ENCODE measurements around the gene TMEM95.
A peak's percentile ranks its signal among the peaks of the same experiment; 100 is the strongest.

TMEM95 gene

GRCh38 chr17:7379134-7379533, 24.2 kb downstream of the TMEM95 start:
- DNase-seq (ENCODE audit: low read depth): no peak

GRCh38 chr17:7380321-7380720, 25.4 kb downstream of the TMEM95 start:
- DNase-seq (ENCODE audit: low read depth): peak; percentile 53

DNA sequence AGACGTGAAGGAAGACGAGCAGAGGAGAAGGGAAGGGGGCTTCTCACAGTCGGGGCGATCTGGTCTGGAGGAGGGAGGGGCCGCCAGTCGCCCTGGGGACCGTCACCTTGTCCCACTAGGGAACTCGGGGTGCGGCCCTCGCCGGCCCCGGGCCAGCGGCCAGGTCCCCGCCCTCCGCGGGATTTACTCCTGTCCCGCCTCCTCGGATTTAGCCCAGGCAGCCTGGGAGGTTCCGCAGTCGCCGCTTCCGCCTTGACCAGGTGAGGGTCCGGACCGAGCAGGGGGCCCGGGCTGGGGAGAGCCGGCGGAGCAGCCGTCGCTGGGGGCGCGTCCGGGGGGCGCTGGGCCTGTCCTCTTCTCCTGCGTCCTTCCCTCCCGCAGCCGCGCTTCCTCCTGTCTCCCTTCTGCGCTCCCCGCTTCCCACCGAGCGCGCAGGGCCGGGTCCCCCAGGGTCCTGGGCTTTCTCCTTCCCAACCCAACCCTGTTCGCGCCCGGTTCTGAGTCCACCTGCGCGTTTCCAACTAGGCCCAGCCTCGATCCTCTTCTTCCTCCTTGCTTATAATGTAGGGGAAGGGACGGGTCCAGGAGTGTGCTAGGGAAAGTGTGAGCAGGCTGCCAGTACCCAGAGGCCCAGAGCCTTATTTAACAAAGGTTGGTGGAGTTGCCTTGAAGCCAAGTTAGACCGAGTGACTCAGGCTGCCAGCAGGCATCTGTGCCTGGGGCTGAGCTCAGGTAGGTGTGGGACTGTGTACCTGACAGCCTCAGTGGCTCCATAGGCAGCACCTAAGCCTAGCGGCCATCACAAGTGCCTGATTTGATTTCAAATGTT, 26.1 kb downstream of the TMEM95 start, which contains the start of gene TNK1:
TSS of gene TNK1 (plus strand) at position 235 of the 829 bp plus-strand sequence. CDS start 1,838 bp downstream, outside the sequence.
- no peak for DNase-seq (ENCODE audit: low read depth)

DNA sequence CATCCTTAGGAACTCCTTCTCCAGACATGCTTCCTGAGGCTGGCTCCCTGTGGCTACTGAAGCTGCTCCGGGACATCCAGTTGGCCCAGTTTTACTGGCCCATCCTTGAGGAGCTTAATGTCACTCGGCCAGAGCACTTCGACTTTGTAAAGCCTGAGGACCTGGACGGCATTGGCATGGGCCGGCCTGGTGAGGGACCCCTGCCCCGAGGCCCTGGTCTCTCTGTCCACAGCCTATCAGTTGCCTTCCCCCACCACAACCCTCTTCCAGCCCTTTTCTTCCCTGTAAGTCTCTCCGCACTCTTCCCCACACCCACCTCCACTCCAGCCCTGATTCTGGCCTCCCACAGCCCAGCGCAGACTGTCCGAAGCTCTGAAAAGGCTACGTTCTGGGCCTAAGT, 27.9 kb downstream of the TMEM95 start:
- DNase-seq (ENCODE audit: low read depth): no peak

- no peak for DNase-seq (ENCODE audit: low read depth)
Measured at GRCh38 chr17:7383371-7383741, 28.4 kb downstream of the TMEM95 start.

DNA sequence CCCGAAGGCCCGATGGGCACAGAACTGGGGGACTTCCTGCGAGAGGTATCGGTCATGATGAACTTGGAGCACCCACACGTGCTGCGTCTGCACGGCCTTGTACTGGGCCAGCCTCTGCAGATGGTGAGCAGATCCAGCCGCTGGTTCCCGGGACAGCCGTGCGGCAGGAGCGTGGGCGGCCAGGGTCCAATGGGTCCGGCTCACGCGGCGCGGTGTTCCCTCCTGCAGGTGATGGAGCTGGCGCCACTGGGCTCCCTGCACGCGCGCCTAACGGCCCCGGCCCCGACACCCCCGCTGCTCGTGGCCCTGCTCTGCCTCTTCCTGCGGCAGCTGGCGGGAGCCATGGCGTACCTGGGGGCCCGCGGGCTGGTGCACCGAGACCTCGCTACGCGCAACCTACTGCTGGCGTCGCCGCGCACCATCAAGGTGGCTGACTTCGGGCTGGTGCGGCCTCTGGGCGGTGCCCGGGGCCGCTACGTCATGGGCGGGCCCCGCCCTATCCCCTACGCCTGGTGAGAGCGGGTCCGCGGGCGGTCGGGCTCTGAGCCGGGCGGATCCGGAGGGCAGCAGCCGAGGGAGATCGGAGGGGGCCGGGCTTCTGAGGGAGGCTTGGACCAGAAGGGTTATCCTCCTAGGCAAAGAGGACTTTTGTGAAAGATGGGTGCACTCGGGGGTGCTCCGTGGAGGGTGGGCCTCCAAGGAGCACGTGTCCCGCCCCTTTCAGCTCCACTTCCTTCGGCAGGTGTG, 29.0 kb downstream of the TMEM95 start:
- no peak for DNase-seq (ENCODE audit: low read depth)

DNA sequence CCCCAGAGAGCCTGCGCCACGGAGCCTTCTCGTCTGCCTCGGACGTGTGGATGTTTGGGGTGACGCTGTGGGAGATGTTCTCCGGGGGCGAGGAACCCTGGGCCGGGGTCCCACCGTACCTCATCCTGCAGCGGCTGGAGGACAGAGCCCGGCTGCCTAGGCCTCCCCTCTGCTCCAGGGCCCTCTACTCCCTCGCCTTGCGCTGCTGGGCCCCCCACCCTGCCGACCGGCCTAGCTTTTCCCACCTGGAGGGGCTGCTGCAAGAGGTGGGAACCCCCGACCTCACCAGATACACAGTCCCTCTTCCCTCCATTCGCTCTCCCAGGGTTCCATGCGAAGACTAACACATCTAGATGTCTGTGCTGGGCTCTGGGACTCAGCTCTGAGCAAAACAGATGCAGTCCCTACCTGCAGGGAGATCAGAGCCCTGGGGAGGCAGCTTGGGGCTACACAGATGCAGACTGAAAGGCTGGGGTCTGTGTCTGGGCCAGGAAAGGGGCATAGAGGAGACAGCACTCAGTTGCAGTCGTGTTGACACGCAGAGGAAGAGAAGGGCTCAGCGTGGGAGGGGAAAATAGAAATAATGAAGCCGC, 29.6 kb downstream of the TMEM95 start:
- no peak for DNase-seq (ENCODE audit: low read depth)

DNA sequence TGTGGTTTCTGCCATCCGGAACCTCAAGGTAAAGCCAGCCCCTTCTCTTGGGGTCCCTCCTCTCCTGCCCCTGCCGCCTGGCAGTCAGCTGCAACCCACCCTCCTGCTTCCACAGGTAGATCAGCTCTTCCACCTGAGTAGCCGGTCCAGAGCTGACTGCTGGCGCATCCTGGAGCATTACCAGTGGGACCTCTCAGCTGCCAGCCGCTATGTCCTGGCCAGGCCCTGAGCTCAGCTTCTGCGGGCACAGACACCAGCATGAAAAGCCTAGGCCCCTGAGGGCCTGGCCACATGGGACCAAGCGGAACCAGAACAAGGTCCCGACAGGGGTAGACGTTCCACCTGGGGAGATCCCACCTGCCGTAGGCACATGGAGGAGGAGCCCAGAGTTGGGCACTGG, 33.9 kb downstream of the TMEM95 start:
- no peak for DNase-seq (ENCODE audit: low read depth)

DNA sequence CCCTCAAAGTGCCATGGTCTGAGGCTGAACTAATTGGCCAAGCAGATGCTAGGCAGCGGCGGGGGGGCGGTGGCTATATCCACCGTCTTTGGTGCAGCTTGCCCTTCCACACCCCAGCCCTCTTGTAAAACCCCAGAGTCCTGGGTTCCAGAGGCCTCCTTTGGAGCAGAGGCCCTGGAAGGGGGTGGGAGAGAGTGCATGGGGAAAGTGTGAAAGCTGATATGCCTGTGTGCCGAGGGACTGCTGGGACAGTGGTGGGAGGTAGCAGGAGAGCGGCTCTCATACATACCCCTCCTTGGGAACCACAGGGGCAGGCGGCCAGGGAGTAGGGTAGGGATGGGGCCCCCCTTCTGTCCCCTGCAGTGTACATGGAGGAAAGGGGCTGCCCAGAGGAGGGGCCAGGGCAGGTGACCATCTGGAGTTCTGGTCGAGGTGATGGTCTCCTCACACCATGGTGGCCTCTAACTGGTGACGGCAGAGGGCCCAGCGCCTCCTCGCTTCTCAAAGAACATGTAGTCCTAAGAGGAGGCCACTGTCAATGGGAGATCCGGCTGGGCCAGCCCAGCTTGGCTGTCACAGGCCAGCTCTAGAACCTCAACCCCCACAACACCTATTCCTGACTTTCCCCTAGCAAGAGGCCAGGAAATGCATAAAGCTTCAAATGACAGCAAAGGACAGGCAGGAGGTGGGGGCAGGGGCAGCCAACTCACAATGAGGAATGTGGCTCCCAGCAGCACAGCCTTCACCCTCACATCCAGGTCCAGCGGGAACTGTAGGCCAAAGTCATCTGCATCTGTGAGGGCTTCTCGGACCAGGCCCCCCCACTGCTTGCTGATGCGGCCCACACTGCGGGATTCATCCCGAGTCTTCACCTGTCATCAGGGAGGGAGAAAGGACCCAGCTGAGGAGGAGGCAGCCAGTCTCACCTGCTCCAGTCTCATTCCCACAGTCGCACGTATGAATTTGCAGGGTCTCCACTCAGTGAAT, 35.3 kb downstream of the TMEM95 start:
- no peak for DNase-seq (ENCODE audit: low read depth)

DNA sequence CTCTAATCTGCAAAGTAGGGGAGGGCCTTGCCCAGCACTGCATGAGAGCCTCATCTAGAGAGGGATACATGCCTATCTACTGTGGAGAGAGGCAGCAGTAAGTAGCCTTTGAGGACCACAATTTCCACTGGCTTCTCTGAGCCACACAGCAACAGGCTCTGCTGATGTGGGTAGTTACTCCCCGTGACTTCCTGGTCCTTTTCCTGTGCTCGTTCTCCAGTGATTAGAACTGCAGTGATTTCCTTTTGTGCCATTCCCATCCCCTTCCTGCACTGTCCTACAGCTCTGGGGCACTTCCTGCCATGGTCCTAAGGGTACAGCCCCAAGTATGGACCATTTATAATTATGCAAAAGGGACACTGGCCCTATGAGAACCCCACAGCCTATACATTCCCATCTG, 36.4 kb downstream of the TMEM95 start:
- no peak for DNase-seq (ENCODE audit: low read depth)

- DNase-seq (ENCODE audit: low read depth): no peak
Measured at GRCh38 chr17:7392696-7393612, 38.0 kb downstream of the TMEM95 start.

- no peak for DNase-seq (ENCODE audit: low read depth)
Measured at GRCh38 chr17:7393613-7394451, 38.9 kb downstream of the TMEM95 start.

DNA sequence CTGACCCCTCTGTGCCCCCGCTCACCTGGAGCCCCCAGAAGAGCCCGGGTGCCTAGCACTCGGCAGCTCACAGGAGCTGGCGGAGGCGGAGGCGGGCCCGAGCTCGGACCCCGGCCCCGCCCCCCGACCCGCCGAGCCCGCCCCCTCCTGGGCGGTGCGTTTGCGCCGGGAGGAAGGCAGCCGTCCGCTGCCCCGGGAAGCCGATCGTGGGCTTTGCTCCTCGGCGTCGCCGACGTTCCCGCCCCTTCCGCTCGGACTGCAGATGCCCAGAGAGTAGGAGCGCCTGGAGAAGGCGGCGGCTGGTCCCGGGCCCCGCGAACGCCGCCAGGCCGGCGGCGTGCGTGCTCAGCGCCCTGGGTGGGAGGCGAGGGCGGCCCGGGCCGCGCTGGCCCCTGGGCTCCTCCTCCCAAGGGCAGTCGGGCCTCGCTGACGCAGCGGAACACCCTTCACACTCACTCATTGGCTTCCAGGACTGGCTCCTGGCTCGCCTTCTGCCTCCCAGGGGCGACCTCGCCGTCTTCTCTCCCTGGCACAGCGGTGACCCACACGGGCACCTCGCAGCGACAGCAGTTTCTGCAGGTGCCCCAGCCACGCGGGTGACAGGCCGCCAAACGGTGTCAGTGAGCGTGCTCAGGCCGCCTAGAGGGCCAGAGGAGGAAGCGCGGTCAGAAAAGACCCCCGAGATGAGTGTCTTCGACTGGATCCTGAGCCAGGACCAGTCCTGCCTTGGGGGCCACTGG, 39.7 kb downstream of the TMEM95 start, which contains the start of gene PLSCR3:
TSS of gene PLSCR3 (minus strand) at position 74 of the 740 bp plus-strand sequence. CDS start 415 bp downstream, outside the sequence.
- DNase-seq (ENCODE audit: low read depth): peak; percentile 63

DNA sequence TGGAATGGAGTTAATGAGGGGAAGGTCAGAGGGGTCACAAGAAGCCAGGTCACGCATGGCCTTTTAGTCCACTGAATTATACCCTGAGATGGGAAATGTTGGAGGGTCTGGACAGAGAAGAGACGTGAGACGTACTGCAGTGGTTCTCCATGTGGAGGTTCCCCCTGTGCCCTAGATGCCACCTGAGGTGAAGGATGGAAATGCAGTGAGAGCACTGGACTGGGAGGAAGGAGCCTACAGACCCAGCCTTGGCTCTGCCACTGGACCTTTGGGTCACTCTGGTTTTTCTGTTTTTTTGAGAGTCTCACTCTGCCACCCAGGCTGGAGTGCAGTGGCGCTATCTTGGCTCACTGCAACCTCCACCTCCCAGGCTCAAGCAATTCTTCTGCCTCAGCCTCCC, 41.2 kb downstream of the TMEM95 start:
- no peak for DNase-seq (ENCODE audit: low read depth)

- no peak for DNase-seq (ENCODE audit: low read depth)
Measured at GRCh38 chr17:7398612-7399011, 43.7 kb downstream of the TMEM95 start.

- DNase-seq (ENCODE audit: low read depth): no peak
Measured at GRCh38 chr17:7403043-7403726, 48.2 kb downstream of the TMEM95 start.

- no peak for DNase-seq (ENCODE audit: low read depth)
Measured at GRCh38 chr17:7403727-7403976, 48.7 kb downstream of the TMEM95 start.

DNA sequence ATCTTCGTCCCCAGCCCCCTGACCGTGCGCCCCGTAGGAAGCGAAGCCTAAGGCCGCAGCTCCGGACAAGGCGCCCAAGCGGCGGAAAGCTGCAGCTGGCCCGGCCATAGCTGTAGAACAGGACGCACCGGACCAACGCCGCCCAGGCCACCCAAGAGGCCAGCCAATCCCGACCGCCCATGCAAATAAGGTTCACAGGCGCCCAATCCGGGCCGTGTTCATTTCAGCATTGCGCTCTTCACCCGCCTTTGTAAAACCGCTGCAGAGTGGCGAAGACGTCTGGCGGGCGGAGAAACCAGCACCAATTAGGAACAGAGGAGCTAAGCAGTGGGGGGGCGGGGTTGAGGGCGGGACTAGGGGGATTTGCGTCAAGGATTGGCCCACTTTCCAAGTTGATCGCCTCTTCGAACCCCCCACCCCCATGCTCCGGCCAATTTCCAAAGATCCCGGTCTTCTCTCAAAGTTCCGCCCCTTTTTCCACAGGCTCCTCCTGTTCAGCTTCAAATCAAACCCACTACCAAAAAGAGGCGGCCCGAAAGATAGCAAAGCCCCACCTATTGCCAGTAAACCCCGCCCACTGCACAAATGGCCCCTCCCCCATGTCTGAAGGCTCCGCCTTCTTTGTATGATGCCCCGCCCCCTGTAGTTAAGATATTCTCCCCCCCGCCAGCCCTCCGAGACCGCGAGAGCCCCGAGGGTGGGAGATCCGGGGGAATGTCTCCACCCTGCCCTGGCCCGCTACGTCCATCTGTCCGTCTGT, 49.2 kb downstream of the TMEM95 start, which contains the start of gene TMEM256:
TSS of gene TMEM256 (minus strand) at position 121 of the 760 bp plus-strand sequence. CDS start at position 108, 13 bp downstream.
- DNase-seq (ENCODE audit: low read depth): peak; percentile 99

Measured in fibroblast of the conjunctiva (primary cell).